Mesendoderm (in vitro differentiated cells): Measurements from ENCODE around the gene MDGA2.

Source experiments
- DNase-seq: peaks from one replicate; pipeline ENCODE4 v3.0.0; 2013
- H2AK5ac ChIP-seq: 2 replicates; pipeline ENCODE4 v1.6.1; 2013; ENCODE audit warnings: low read length, inconsistent platforms
- H2BK120ac ChIP-seq: 2 replicates; pipeline ENCODE4 v1.6.1; 2013; ENCODE audit warnings: low read depth, mild to moderate bottlenecking, low read length, moderate library complexity, mixed read lengths
- H2BK15ac ChIP-seq: replicated peaks from 2 replicates; pipeline ENCODE4 v1.6.1; 2013; ENCODE audit warnings: low read depth, mild to moderate bottlenecking, moderate library complexity
- H2BK5ac ChIP-seq: 2 replicates; pipeline ENCODE4 v1.6.1; 2013; ENCODE audit warnings: low read length, inconsistent platforms
- H3K18ac ChIP-seq: 2 replicates; pipeline ENCODE4 v1.6.1; 2013; ENCODE audit warnings: mild to moderate bottlenecking, low read length, mixed read lengths
- H3K23ac ChIP-seq: one replicate; pipeline ENCODE4 v1.6.1; 2013; ENCODE audit warnings: low read length
- H3K27ac ChIP-seq: 2 replicates; pipeline ENCODE4 v1.5.1; 2013; ENCODE audit warnings: low read depth, mild to moderate bottlenecking, inconsistent platforms, low read length, moderate library complexity
- H3K27me3 ChIP-seq: 2 replicates; pipeline ENCODE4 v1.6.1; 2013; ENCODE audit warnings: low read length, control low read depth, mild to moderate bottlenecking, inconsistent platforms; ENCODE audit not compliant: insufficient read depth, poor library complexity
- H3K36me3 ChIP-seq: 2 replicates; pipeline ENCODE4 v1.6.1; 2013; ENCODE audit warnings: low read length, inconsistent platforms; ENCODE audit not compliant: control insufficient read depth, insufficient read depth
- H3K4ac ChIP-seq: one replicate; pipeline ENCODE4 v1.6.1; 2013; ENCODE audit warnings: low read depth, mild to moderate bottlenecking, low read length, moderate library complexity
- H3K4me1 ChIP-seq: 2 replicates; pipeline ENCODE4 v1.6.1; 2013; ENCODE audit warnings: low read depth, low read length, inconsistent platforms; ENCODE audit not compliant: control insufficient read depth
- H3K4me2 ChIP-seq: 2 replicates; pipeline ENCODE4 v1.6.1; 2013; ENCODE audit warnings: low read length
- H3K4me3 ChIP-seq: 2 replicates; pipeline ENCODE4 v1.5.1; 2013; ENCODE audit warnings: mild to moderate bottlenecking, low read length
- H3K56ac ChIP-seq: one replicate; pipeline ENCODE4 v1.6.1; 2013; ENCODE audit warnings: low read length
- H3K79me1 ChIP-seq: 2 replicates; pipeline ENCODE4 v1.6.1; 2013; ENCODE audit warnings: low read length, inconsistent platforms
- H3K79me2 ChIP-seq: 2 replicates; pipeline ENCODE4 v1.6.1; 2013; ENCODE audit warnings: mild to moderate bottlenecking, low read length; ENCODE audit not compliant: control insufficient read depth, insufficient read depth
- H3K9ac ChIP-seq: 2 replicates; pipeline ENCODE4 v1.6.1; 2013; ENCODE audit warnings: low read length, inconsistent platforms
- H4K5ac ChIP-seq: one replicate; pipeline ENCODE4 v1.6.1; 2013; ENCODE audit warnings: low read length
- H4K8ac ChIP-seq: one replicate; pipeline ENCODE4 v1.6.1; 2013; ENCODE audit warnings: low read depth, mild to moderate bottlenecking, control low read depth, low read length, moderate library complexity
- WGBS: extraction: QIAGEN DNeasy Blood & Tissue Kit; methylation state at CpG from one replicate; pipeline ENCODE4 v1.1.7; 2013; ENCODE audit warnings: low lambda C conversion rate, missing lambda C conversion rate; ENCODE audit not compliant: insufficient coverage; ENCODE audit errors: extremely low coverage; 5-methylcytosine and 5-hydroxymethylcytosine counted together

Gene MDGA2

DNA sequence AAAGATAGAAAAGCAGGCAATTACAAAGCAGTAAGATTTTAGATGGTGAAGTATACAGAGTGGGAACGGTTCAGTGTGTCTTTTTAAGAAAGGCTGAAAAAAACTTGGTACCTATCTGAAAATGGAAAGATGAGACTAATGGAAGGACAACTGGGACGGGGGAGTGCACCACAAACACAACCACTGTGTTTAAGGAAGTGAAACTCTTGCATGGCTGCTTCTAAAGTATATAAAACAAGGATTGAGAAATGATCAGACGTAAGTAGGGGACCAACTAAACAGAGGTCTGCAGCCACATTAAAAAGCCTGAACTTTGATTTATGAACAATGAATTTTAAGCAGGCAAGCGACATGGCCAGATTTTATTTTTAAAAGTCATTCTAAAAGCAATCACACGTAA is 328.6 kb downstream of the MDGA2 start:
- H4K5ac ChIP-seq, result no peak overlapping the region
- no peak overlapping the region for H2BK5ac ChIP-seq
- H3K23ac ChIP-seq, result no peak overlapping the region
- no peaks in the 10 kb centered on the region for H3K36me3 ChIP-seq
- no CpG with 5 or more reads among the region's 5 CpGs for WGBS
- no peaks in the 10 kb centered on the region for H3K4me1 ChIP-seq
- no peaks in the 10 kb centered on the region for H3K27me3 ChIP-seq
- H3K27ac ChIP-seq, result no peak overlapping the region
- no peak overlapping the region for H3K18ac ChIP-seq
- H4K8ac ChIP-seq, result no peak overlapping the region
- no peak overlapping the region for H3K4me3 ChIP-seq
- H3K56ac ChIP-seq, result no peak overlapping the region
- no peak overlapping the region for H2AK5ac ChIP-seq
- H2BK15ac ChIP-seq, result no peak overlapping the region
- no peaks in the 10 kb centered on the region for H3K79me2 ChIP-seq
- no peak overlapping the region for H3K9ac ChIP-seq
- H3K79me1 ChIP-seq, result no peaks in the 10 kb centered on the region
- no peak overlapping the region for H3K4me2 ChIP-seq
- no peak overlapping the region for H3K4ac ChIP-seq
- H2BK120ac ChIP-seq, result no peak overlapping the region
- DNase-seq, result no peak

DNA sequence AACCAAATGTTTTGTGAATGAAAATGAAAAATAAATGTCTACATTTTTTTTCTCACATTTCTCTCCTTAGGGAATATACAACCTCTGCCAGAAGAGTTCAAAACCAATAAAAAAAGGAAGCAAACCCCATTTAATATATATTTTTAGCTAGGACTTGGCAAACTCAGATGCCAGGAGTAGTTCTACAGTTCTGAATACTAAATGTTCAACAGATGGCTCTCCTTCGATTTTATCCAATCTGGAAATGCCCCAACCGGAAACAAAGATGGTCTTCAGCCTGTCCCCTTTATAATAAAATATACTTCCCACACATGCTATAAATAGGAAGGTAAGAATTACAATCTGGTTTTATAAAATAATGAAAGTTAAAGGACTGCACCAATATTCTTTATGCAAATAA is 330.4 kb downstream of the MDGA2 start:
- Histone ChIP-seq H3K79me2 (no peaks in the 10 kb centered on the region), H2BK120ac (no peak overlapping the region), H3K36me3 (no peaks in the 10 kb centered on the region), H3K79me1 (no peaks in the 10 kb centered on the region), H3K23ac (no peak overlapping the region), H2BK5ac (no peak overlapping the region), H3K56ac (no peak overlapping the region), H3K4ac (no peak overlapping the region), H4K5ac (no peak overlapping the region), H3K18ac (no peak overlapping the region), H4K8ac (no peak overlapping the region), H3K4me2 (no peak overlapping the region), H2AK5ac (no peak overlapping the region), H2BK15ac (no peak overlapping the region), H3K27me3 (no peaks in the 10 kb centered on the region), H3K9ac (no peak overlapping the region), H3K27ac (no peak overlapping the region), H3K4me1 (no peaks in the 10 kb centered on the region), H3K4me3 (no peak overlapping the region)
- no CpG with 5 or more reads among the region's 2 CpGs for WGBS
- no peak for DNase-seq

DNA sequence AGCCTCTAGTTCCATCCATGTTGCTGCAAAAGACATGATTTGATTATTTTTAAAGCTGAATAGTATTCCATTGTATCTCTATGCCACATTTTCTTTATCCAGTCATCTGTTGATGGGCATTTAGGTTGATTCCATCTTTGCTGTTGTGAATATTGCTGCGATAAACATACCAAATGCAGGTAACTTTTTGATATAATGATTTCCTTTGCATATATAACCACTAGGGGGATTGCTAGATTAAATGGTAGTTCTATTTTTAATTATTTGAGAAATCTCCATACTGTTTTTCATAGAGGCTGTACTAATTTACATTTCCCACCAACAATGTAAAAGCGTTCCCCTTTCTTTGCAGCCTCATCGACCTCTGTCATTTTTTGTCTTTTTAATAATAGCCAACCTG is 342.5 kb downstream of the MDGA2 start:
- no peak overlapping the region for H2BK120ac ChIP-seq
- no peaks in the 10 kb centered on the region for H3K27me3 ChIP-seq
- H3K79me2 ChIP-seq, result no peaks in the 10 kb centered on the region
- H3K23ac ChIP-seq, result no peak overlapping the region
- H3K4me2 ChIP-seq, result no peak overlapping the region
- no peak overlapping the region for H3K4ac ChIP-seq
- H2AK5ac ChIP-seq, result no peak overlapping the region
- H4K5ac ChIP-seq, result no peak overlapping the region
- H3K79me1 ChIP-seq, result no peaks in the 10 kb centered on the region
- H3K56ac ChIP-seq, result no peak overlapping the region
- no CpG with 5 or more reads among the region's 3 CpGs for WGBS
- H3K36me3 ChIP-seq, result no peaks in the 10 kb centered on the region
- no peak overlapping the region for H3K27ac ChIP-seq
- H3K4me1 ChIP-seq, result no peaks in the 10 kb centered on the region
- DNase-seq, result no peak
- H2BK15ac ChIP-seq, result no peak overlapping the region
- no peak overlapping the region for H3K18ac ChIP-seq
- no peak overlapping the region for H3K9ac ChIP-seq
- no peak overlapping the region for H4K8ac ChIP-seq
- no peak overlapping the region for H2BK5ac ChIP-seq
- no peak overlapping the region for H3K4me3 ChIP-seq

DNA sequence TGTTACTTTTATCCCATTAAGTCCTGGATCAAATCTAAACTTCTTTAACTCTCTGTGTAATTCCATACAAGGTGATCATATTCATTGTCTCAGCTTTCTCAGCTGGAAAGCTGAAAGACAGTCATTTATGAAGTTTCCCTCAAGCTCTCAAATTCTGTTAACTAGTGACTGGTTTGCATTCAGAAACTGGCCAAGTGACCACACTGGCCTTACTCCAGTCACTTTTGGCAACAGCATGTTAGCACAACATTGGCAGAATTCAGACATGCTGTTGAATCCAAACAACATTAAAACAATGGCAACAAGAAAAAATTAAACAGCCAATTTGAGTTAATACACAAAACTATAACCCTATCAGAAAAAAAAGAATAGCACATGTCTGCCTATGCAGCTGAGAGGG is 343.3 kb downstream of the MDGA2 start:
- H3K18ac ChIP-seq, result no peak overlapping the region
- no peak overlapping the region for H4K5ac ChIP-seq
- H2AK5ac ChIP-seq, result no peak overlapping the region
- no peak overlapping the region for H3K4me3 ChIP-seq
- no peaks in the 10 kb centered on the region for H3K4me1 ChIP-seq
- no peaks in the 10 kb centered on the region for H3K79me2 ChIP-seq
- no peak overlapping the region for H3K4ac ChIP-seq
- no peak overlapping the region for H3K56ac ChIP-seq
- no peak overlapping the region for H2BK5ac ChIP-seq
- no peak overlapping the region for H2BK120ac ChIP-seq
- no peak overlapping the region for H3K9ac ChIP-seq
- H3K36me3 ChIP-seq, result no peaks in the 10 kb centered on the region
- H3K79me1 ChIP-seq, result no peaks in the 10 kb centered on the region
- no peak overlapping the region for H2BK15ac ChIP-seq
- no peak overlapping the region for H4K8ac ChIP-seq
- no peak overlapping the region for H3K23ac ChIP-seq
- no peak for DNase-seq
- no peaks in the 10 kb centered on the region for H3K27me3 ChIP-seq
- H3K4me2 ChIP-seq, result no peak overlapping the region
- H3K27ac ChIP-seq, result no peak overlapping the region

DNA sequence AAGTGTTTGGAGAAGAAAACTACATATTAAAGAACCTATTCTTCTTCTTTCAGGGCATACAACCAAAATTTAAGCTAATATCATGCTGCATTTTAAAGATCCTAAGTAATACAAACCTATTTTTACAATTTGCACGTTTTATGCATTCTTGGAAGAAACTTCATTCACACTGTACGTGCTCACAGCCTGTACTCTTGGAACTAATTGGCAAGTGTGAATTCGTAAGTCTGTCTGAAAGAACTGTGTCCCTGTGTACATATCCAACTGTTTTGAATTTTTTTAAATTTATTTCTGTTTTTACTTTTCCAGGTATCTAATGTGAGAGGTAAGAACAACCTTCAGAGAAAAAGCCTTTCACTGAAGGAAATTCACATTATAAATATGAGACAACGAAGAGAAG is 347.0 kb downstream of the MDGA2 start:
- Histone ChIP-seq H3K23ac (no peak overlapping the region), H2BK5ac (no peak overlapping the region), H4K5ac (no peak overlapping the region), H3K4me2 (no peak overlapping the region), H2AK5ac (no peak overlapping the region), H3K4ac (no peak overlapping the region), H4K8ac (no peak overlapping the region), H3K56ac (no peak overlapping the region), H3K27me3 (no peaks in the 10 kb centered on the region), H3K79me1 (no peaks in the 10 kb centered on the region), H3K79me2 (no peaks in the 10 kb centered on the region), H3K4me1 (no peaks in the 10 kb centered on the region), H3K27ac (no peak overlapping the region), H3K9ac (no peak overlapping the region), H2BK120ac (no peak overlapping the region), H3K4me3 (no peak overlapping the region), H2BK15ac (no peak overlapping the region), H3K18ac (no peak overlapping the region), H3K36me3 (no peaks in the 10 kb centered on the region)
- WGBS, result no CpG with 5 or more reads among the region's 4 CpGs
- DNase-seq, result no peak

DNA sequence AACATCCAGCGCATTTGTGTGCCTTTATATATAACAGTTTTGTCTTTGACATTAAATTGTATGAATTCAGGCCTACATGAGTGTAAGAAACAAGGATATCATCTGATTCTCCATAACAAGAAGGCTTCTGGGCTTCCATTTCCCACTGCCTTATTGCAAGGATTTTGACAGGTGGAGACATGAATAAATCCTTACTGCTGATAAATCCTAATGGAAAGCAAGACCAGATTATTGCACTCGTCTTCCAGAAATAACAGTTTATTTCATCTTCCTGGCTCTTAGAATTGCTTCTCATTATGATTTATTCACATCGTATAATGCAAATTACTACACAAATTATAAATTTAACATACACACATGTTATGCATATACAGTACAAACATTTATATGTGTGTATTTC is 348.1 kb downstream of the MDGA2 start:
- Histone ChIP-seq H3K36me3 (no peaks in the 10 kb centered on the region), H3K23ac (no peak overlapping the region), H3K4me2 (no peak overlapping the region), H3K4ac (no peak overlapping the region), H3K18ac (no peak overlapping the region), H2AK5ac (no peak overlapping the region), H3K56ac (no peak overlapping the region), H4K8ac (no peak overlapping the region), H3K9ac (no peak overlapping the region), H3K4me3 (no peak overlapping the region), H2BK120ac (no peak overlapping the region), H3K4me1 (no peaks in the 10 kb centered on the region), H4K5ac (no peak overlapping the region), H2BK5ac (no peak overlapping the region), H3K27ac (no peak overlapping the region), H2BK15ac (no peak overlapping the region), H3K79me2 (no peaks in the 10 kb centered on the region), H3K27me3 (no peaks in the 10 kb centered on the region), H3K79me1 (no peaks in the 10 kb centered on the region)
- DNase-seq, result no peak
- WGBS, result 100% methylated on average over 1 of the region's 3 CpGs
